GM12878 (cell line): Measurements from ENCODE around the gene PC.

Experiments used
- CHD4 ChIP-seq: fragments of 200-600 bp; sonication (generic); IDR thresholded peaks from 2 replicates; pipeline ENCODE4 v1.6.1; 2016; ENCODE audit warnings: mild to moderate bottlenecking
- EZH2 ChIP-seq: IDR thresholded peaks from 2 replicates; pipeline ENCODE4 v1.6.1; 2012; ENCODE audit warnings: low read depth, mild to moderate bottlenecking, control low read depth, inconsistent platforms, low read length, borderline replicate concordance; ENCODE audit not compliant: control insufficient read depth
- POLR2A ChIP-seq: IDR thresholded peaks from 2 replicates; pipeline ENCODE4 v1.6.1; 2011; ENCODE audit warnings: low read depth, mild to moderate bottlenecking, low read length
- POLR2AphosphoS5 ChIP-seq: IDR thresholded peaks from 2 replicates; pipeline ENCODE4 v1.6.1; 2011; ENCODE audit warnings: mild to moderate bottlenecking, low read length, inconsistent platforms
- RAD51 ChIP-seq: fragments of 450-650 bp; IDR thresholded peaks from 2 replicates; pipeline ENCODE4 v1.6.1; 2016; ENCODE audit warnings: moderate library complexity, mild to moderate bottlenecking, inconsistent platforms
- SMAD1 ChIP-seq: fragments of 450-650 bp; IDR thresholded peaks from 2 replicates; pipeline ENCODE4 v1.6.1; 2018; ENCODE audit warnings: mild to moderate bottlenecking, low read depth; ENCODE audit not compliant: partially characterized antibody
- ZNF274 ChIP-seq: IDR thresholded peaks from one replicate; pipeline ENCODE4 v1.8.0; 2011; ENCODE audit not compliant: insufficient read length, insufficient read depth
- TF ChIP-seq, protein P1 (sequence below): IDR thresholded peaks from 2 replicates; pipeline ENCODE4 v1.6.1; 2012; ENCODE audit warnings: low read length, inconsistent platforms

DNA sequence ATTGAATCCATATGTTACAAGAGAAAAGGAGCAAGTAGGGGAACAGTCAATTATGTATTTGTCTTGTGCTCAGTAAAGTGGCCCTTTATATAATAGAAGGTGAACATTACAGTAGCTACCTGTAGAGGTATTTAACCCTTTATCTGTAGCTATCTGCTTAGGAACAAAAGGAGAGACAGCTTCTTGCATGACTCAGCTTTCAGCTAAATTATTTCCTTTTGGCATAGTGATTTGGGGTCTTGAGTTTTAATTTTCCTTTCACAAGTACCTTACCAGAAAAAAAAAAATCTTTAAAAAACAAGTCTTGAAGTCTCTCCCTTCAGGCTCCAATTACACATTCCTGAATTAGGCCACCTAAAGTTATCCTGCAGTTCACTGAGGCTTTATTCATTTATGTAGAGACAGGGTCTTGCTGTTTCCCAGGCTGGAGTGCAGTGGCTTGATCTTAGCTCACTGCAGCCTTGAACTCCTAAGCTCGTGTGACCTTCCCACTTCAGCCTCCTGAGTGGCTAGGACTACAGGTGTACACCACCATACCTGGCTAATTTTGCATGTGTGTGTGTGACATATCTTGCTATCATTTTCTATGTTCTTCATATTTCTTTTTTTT lies 147.5 kb downstream of the PC start:
- TF ChIP-seq RAD51 (no peak), EZH2 (no peak), SMAD1 (no peak), POLR2A (no peak), ZNF274 (no peak), CHD4 (no peak), POLR2AphosphoS5 (no peak)
- TF ChIP-seq, protein P1, sequence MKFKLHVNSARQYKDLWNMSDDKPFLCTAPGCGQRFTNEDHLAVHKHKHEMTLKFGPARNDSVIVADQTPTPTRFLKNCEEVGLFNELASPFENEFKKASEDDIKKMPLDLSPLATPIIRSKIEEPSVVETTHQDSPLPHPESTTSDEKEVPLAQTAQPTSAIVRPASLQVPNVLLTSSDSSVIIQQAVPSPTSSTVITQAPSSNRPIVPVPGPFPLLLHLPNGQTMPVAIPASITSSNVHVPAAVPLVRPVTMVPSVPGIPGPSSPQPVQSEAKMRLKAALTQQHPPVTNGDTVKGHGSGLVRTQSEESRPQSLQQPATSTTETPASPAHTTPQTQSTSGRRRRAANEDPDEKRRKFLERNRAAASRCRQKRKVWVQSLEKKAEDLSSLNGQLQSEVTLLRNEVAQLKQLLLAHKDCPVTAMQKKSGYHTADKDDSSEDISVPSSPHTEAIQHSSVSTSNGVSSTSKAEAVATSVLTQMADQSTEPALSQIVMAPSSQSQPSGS = no peak
